ENCODE data around the gene MICOS13. TPM values are rescaled to one million over a fixed set of nuclear protein-coding genes. Genes with fewer than 3 reads are reported as not detected.

Gene MICOS13
- total RNA-seq, 2 experiments from 2014 or later, result 21.7 to 23.0 TPM

- ATAC-seq (ENCODE audit: poor library complexity) (no peak), DNase-seq (no peak)
- Histone ChIP-seq H3K9me3 (ENCODE audit: control insufficient read depth in 1 of 2, insufficient read depth in 1 of 2, low read length in 2 of 2) (no peaks in the 10 kb centered on the region), H3K4me1 (ENCODE audit: insufficient read depth, low read length) (no peaks in the 10 kb centered on the region), H3K36me3 (ENCODE audit: insufficient read depth, low read length) (peaks cover 82% of the 10 kb centered on the region), H3K27me3 (ENCODE audit: control insufficient read depth in 1 of 2, insufficient read depth in 2 of 2, low read length in 2 of 2) (no peaks in the 10 kb centered on the region), H3K4me3 (ENCODE audit: low read length) (no peak overlapping the region), H3K27ac (ENCODE audit: low read depth in 1 of 2, low read length in 2 of 2) (no peak overlapping the region)
- intact Hi-C loops (cut with DNase I, micrococcal nuclease), result no loop called here
- H3K9me3 Mint-ChIP-seq, result no peaks in the 10 kb centered on the region
- H3K27me3 Mint-ChIP-seq, result no peaks in the 10 kb centered on the region
- H3K27ac Mint-ChIP-seq, result no peak overlapping the region
- no peak for TF ChIP-seq CTCF (IDR thresholded peaks at IDR 0.05)
- CTCF ChIA-PET, result no interaction called here
- no peak overlapping the region for H3K4me3 Mint-ChIP-seq
- H3K36me3 Mint-ChIP-seq (ENCODE audit: low read depth), result peaks cover 85% of the 10 kb centered on the region
- H3K4me1 Mint-ChIP-seq (ENCODE audit: low read depth), result peaks cover 35% of the 10 kb centered on the region
- POLR2A ChIA-PET, result no interaction called here
These were observed 34.9 kb downstream of the MICOS13 start for GRCh38 chr19:5645409-5645808.

DNA sequence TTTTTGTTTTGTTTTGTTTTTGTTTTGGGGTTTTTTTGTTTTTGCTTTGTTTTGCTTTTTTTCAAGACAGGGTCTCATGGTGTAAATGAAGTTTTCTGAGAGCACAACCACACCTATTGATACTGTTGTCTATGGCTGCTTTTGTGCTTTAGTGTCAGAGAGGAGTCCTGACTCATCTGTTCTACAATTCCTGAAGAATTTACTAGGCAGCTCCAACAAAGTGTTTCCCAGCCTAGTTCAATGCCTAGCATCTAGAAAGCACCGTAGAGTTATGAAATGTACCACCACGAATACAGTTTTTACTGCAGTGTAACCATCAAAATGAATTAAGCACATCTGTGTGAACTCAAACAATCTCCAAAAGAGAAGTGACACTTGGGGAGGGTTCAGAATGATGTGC, 36.3 kb downstream of the MICOS13 start:
- no peak for TF ChIP-seq CTCF (IDR thresholded peaks at IDR 0.05)
- no peak for ATAC-seq (ENCODE audit: poor library complexity)

GRCh38 chr19:5643060-5643459, 37.3 kb downstream of the MICOS13 start:
- CTCF ChIA-PET, result no interaction called here
- POLR2A ChIA-PET, result interaction anchor here (1.3 kb wide), 1 partner anchor 20 kb away, joined by 6 read pairs; the partner anchor contains the start of genes SAFB and SAFB2

More for the DNA sequence above, 36.3 kb downstream of the MICOS13 start:
- no peak overlapping the region for H3K4me3 Mint-ChIP-seq
- POLR2A ChIA-PET, result no interaction called here
- intact Hi-C loops (cut with DNase I, micrococcal nuclease), result no loop called here
- DNase-seq, result no peak
- H3K4me1 Mint-ChIP-seq (ENCODE audit: low read depth), result peaks cover 39% of the 10 kb centered on the region
- H3K36me3 ChIP-seq (ENCODE audit: insufficient read depth, low read length), result peaks cover 75% of the 10 kb centered on the region
- H3K27ac ChIP-seq (ENCODE audit: low read depth in 1 of 2, low read length in 2 of 2), result no peak overlapping the region
- H3K4me3 ChIP-seq (ENCODE audit: low read length), result no peak overlapping the region
- H3K27me3 ChIP-seq (ENCODE audit: control insufficient read depth in 1 of 2, insufficient read depth in 2 of 2, low read length in 2 of 2), result no peaks in the 10 kb centered on the region
- H3K36me3 Mint-ChIP-seq (ENCODE audit: low read depth), result peaks cover 83% of the 10 kb centered on the region
- no peaks in the 10 kb centered on the region for H3K9me3 ChIP-seq (ENCODE audit: control insufficient read depth in 1 of 2, insufficient read depth in 1 of 2, low read length in 2 of 2)
- H3K27me3 Mint-ChIP-seq, result no peaks in the 10 kb centered on the region
- no peak overlapping the region for H3K27ac Mint-ChIP-seq
- no peaks in the 10 kb centered on the region for H3K4me1 ChIP-seq (ENCODE audit: insufficient read depth, low read length)
- CTCF ChIA-PET, result no interaction called here
- no peaks in the 10 kb centered on the region for H3K9me3 Mint-ChIP-seq

More at GRCh38 chr19:5643060-5643459, 37.3 kb downstream of the MICOS13 start:
- Histone ChIP-seq H3K9me3 (ENCODE audit: control insufficient read depth in 1 of 2, insufficient read depth in 1 of 2, low read length in 2 of 2) (no peaks in the 10 kb centered on the region), H3K4me3 (ENCODE audit: low read length) (no peak overlapping the region), H3K36me3 (ENCODE audit: insufficient read depth, low read length) (peaks cover 72% of the 10 kb centered on the region), H3K27ac (ENCODE audit: low read depth in 1 of 2, low read length in 2 of 2) (no peak overlapping the region), H3K27me3 (ENCODE audit: control insufficient read depth in 1 of 2, insufficient read depth in 2 of 2, low read length in 2 of 2) (no peaks in the 10 kb centered on the region), H3K4me1 (ENCODE audit: insufficient read depth, low read length) (no peaks in the 10 kb centered on the region)
- ATAC-seq (ENCODE audit: poor library complexity), result no peak
- H3K4me1 Mint-ChIP-seq (ENCODE audit: low read depth), result peaks cover 39% of the 10 kb centered on the region
- no peaks in the 10 kb centered on the region for H3K27me3 Mint-ChIP-seq
- TF ChIP-seq CTCF (IDR thresholded peaks at IDR 0.05), result no peak
- no peak overlapping the region for H3K4me3 Mint-ChIP-seq
- no peak overlapping the region for H3K27ac Mint-ChIP-seq
- H3K9me3 Mint-ChIP-seq, result no peaks in the 10 kb centered on the region
- intact Hi-C loops (cut with DNase I, micrococcal nuclease), result no loop called here
- DNase-seq, result no peak
- H3K36me3 Mint-ChIP-seq (ENCODE audit: low read depth), result peaks cover 81% of the 10 kb centered on the region

All from CD4-positive, alpha-beta T cell (primary cell).